ENCODE data around the gene CNN3. TPM values are rescaled to one million over a fixed set of nuclear protein-coding genes. Genes with fewer than 3 reads are reported as not detected.
A peak's percentile ranks its signal among the peaks of the same experiment; 100 is the strongest.
"Not testable (repeated sequence)": the region's sequence is repeated elsewhere in the genome, so short reads cannot be mapped to it uniquely, and the experiment has no call there.

The CNN3 gene
- total and polyA plus RNA-seq, 5 donors from 2014 or later: 1.00 to 8.7 (median 2.6) TPM

- H3K4me1 ChIP-seq (ENCODE audit: control insufficient read depth, insufficient read depth, low read length, poor library complexity, severe bottlenecking): no peaks in the 10 kb centered on the region
- no peaks in the 10 kb centered on the region for H3K9me3 ChIP-seq (ENCODE audit: control insufficient read depth in 2 of 2, low read length in 2 of 2)
- DNase-seq (no peak), ATAC-seq (ENCODE audit: low read depth in 2 of 2) (no peak)
- no peak overlapping the region for H3K27ac ChIP-seq (ENCODE audit: insufficient read depth, low read length, poor library complexity, severe bottlenecking)
- no peaks in the 10 kb centered on the region for H3K27me3 ChIP-seq (ENCODE audit: control insufficient read depth, insufficient read depth, low read length)
- no peak overlapping the region for H3K4me3 ChIP-seq (ENCODE audit: low read depth, low read length)
- Mint-ChIP-seq H3K27me3 (peaks cover 15% of the 10 kb centered on the region), H3K9me3 (peaks cover 0 to 2% (median 0%) of the 10 kb centered on the region in 7 donors), H3K4me3 (no peak overlapping the region), H3K36me3 (no peaks in the 10 kb centered on the region), H3K27ac (no peak overlapping the region), H3K4me1 (no peaks in the 10 kb centered on the region)
- H3K36me3 ChIP-seq (ENCODE audit: control insufficient read depth, insufficient read depth, low read length): no peaks in the 10 kb centered on the region
Measured at GRCh38 chr1:94947437-94947836, 20.5 kb upstream of the CNN3 start.

- DNase-seq: no peak
- no peaks in the 10 kb centered on the region for H3K36me3 ChIP-seq (ENCODE audit: control insufficient read depth, insufficient read depth, low read length)
- no peaks in the 10 kb centered on the region for H3K36me3 Mint-ChIP-seq
- no peak overlapping the region for H3K4me3 Mint-ChIP-seq
- H3K27me3 Mint-ChIP-seq: peaks cover 15% of the 10 kb centered on the region
- ATAC-seq (ENCODE audit: low read depth in 2 of 2): no peak
- H3K4me1 Mint-ChIP-seq: no peaks in the 10 kb centered on the region
- H3K9me3 ChIP-seq (ENCODE audit: control insufficient read depth in 2 of 2, low read length in 2 of 2): no peaks in the 10 kb centered on the region
- H3K27me3 ChIP-seq (ENCODE audit: control insufficient read depth, insufficient read depth, low read length): no peaks in the 10 kb centered on the region
- no peaks in the 10 kb centered on the region for H3K4me1 ChIP-seq (ENCODE audit: control insufficient read depth, insufficient read depth, low read length, poor library complexity, severe bottlenecking)
- H3K9me3 Mint-ChIP-seq: peaks cover 0 to 2% (median 0%) of the 10 kb centered on the region in 7 donors
- no peak overlapping the region for H3K4me3 ChIP-seq (ENCODE audit: low read depth, low read length)
- no peak overlapping the region for H3K27ac Mint-ChIP-seq
- H3K27ac ChIP-seq (ENCODE audit: insufficient read depth, low read length, poor library complexity, severe bottlenecking): no peak overlapping the region
Measured at GRCh38 chr1:94946886-94947285, 20.0 kb upstream of the CNN3 start.

- Mint-ChIP-seq H3K36me3 (peaks cover 4% of the 10 kb centered on the region), H3K4me1 (no peaks in the 10 kb centered on the region), H3K27me3 (peaks cover 30% of the 10 kb centered on the region), H3K9me3 (peaks cover 0 to 4% (median 0%) of the 10 kb centered on the region in 7 donors), H3K27ac (no peak overlapping the region), H3K4me3 (no peak overlapping the region)
- no peak overlapping the region for H3K4me3 ChIP-seq (ENCODE audit: low read depth, low read length)
- H3K4me1 ChIP-seq (ENCODE audit: control insufficient read depth, insufficient read depth, low read length, poor library complexity, severe bottlenecking): no peaks in the 10 kb centered on the region
- H3K9me3 ChIP-seq (ENCODE audit: control insufficient read depth in 2 of 2, low read length in 2 of 2): no peaks in the 10 kb centered on the region
- H3K36me3 ChIP-seq (ENCODE audit: control insufficient read depth, insufficient read depth, low read length): no peaks in the 10 kb centered on the region
- H3K27ac ChIP-seq (ENCODE audit: insufficient read depth, low read length, poor library complexity, severe bottlenecking): no peak overlapping the region
- ATAC-seq (ENCODE audit: low read depth in 2 of 2): no peak
- H3K27me3 ChIP-seq (ENCODE audit: control insufficient read depth, insufficient read depth, low read length): peaks cover 11% of the 10 kb centered on the region
- DNase-seq: no peak
Measured at GRCh38 chr1:94942171-94943128, 15.5 kb upstream of the CNN3 start.

GRCh38 chr1:94941480-94941879 lies 14.6 kb upstream of the CNN3 start:
- H3K9me3 ChIP-seq (ENCODE audit: control insufficient read depth in 2 of 2, low read length in 2 of 2); H3K4me3 Mint-ChIP-seq; H3K4me1 Mint-ChIP-seq; H3K27ac ChIP-seq (ENCODE audit: insufficient read depth, low read length, poor library complexity, severe bottlenecking); DNase-seq; H3K9me3 Mint-ChIP-seq; H3K4me1 ChIP-seq (ENCODE audit: control insufficient read depth, insufficient read depth, low read length, poor library complexity, severe bottlenecking); ATAC-seq (ENCODE audit: low read depth in 2 of 2); H3K36me3 ChIP-seq (ENCODE audit: control insufficient read depth, insufficient read depth, low read length); H3K36me3 Mint-ChIP-seq; H3K27ac Mint-ChIP-seq; H3K4me3 ChIP-seq (ENCODE audit: low read depth, low read length): not testable (repeated sequence)
- peaks cover 30% of the 10 kb centered on the region for H3K27me3 Mint-ChIP-seq
- peaks cover 11% of the 10 kb centered on the region for H3K27me3 ChIP-seq (ENCODE audit: control insufficient read depth, insufficient read depth, low read length)

GRCh38 chr1:94940738-94941137 lies 13.8 kb upstream of the CNN3 start:
- Histone ChIP-seq H3K27me3 (ENCODE audit: control insufficient read depth, insufficient read depth, low read length) (peaks cover 11% of the 10 kb centered on the region), H3K36me3 (ENCODE audit: control insufficient read depth, insufficient read depth, low read length) (no peaks in the 10 kb centered on the region), H3K4me3 (ENCODE audit: low read depth, low read length) (no peak overlapping the region), H3K27ac (ENCODE audit: insufficient read depth, low read length, poor library complexity, severe bottlenecking) (no peak overlapping the region), H3K4me1 (ENCODE audit: control insufficient read depth, insufficient read depth, low read length, poor library complexity, severe bottlenecking) (no peaks in the 10 kb centered on the region), H3K9me3 (ENCODE audit: control insufficient read depth in 2 of 2, low read length in 2 of 2) (no peaks in the 10 kb centered on the region)
- DNase-seq (no peak), ATAC-seq (ENCODE audit: low read depth in 2 of 2) (no peak)
- Mint-ChIP-seq H3K27ac (no peak overlapping the region), H3K27me3 (peaks cover 30% of the 10 kb centered on the region), H3K4me1 (peaks cover 0 to 3% (median 0%) of the 10 kb centered on the region in 4 donors), H3K9me3 (peaks cover 0 to 5% (median 0%) of the 10 kb centered on the region in 7 donors), H3K4me3 (no peak overlapping the region), H3K36me3 (peaks cover 4% of the 10 kb centered on the region)

GRCh38 chr1:94937820-94938219 lies 10.9 kb upstream of the CNN3 start:
- H3K4me3 ChIP-seq (ENCODE audit: low read depth, low read length): no peak overlapping the region
- peaks cover 4% of the 10 kb centered on the region for H3K36me3 Mint-ChIP-seq
- peaks cover 14% of the 10 kb centered on the region for H3K27me3 ChIP-seq (ENCODE audit: control insufficient read depth, insufficient read depth, low read length)
- no peak for ATAC-seq (ENCODE audit: low read depth in 2 of 2)
- peak overlapping the region in 1 of 3 donors; percentile 72 for H3K27ac Mint-ChIP-seq
- H3K27ac ChIP-seq (ENCODE audit: insufficient read depth, low read length, poor library complexity, severe bottlenecking): no peak overlapping the region
- DNase-seq: no peak
- H3K27me3 Mint-ChIP-seq: peaks cover 30% of the 10 kb centered on the region
- H3K4me1 Mint-ChIP-seq: peaks cover 0 to 6% (median 3%) of the 10 kb centered on the region in 4 donors
- H3K36me3 ChIP-seq (ENCODE audit: control insufficient read depth, insufficient read depth, low read length): no peaks in the 10 kb centered on the region
- no peaks in the 10 kb centered on the region for H3K4me1 ChIP-seq (ENCODE audit: control insufficient read depth, insufficient read depth, low read length, poor library complexity, severe bottlenecking)
- H3K9me3 ChIP-seq (ENCODE audit: control insufficient read depth in 2 of 2, low read length in 2 of 2): no peaks in the 10 kb centered on the region
- no peak overlapping the region for H3K4me3 Mint-ChIP-seq
- peaks cover 0 to 3% (median 0%) of the 10 kb centered on the region in 7 donors for H3K9me3 Mint-ChIP-seq

- peaks cover 14% of the 10 kb centered on the region for H3K27me3 ChIP-seq (ENCODE audit: control insufficient read depth, insufficient read depth, low read length)
- H3K9me3 ChIP-seq (ENCODE audit: control insufficient read depth in 2 of 2, low read length in 2 of 2): no peaks in the 10 kb centered on the region
- DNase-seq (no peak), ATAC-seq (ENCODE audit: low read depth in 2 of 2) (no peak)
- H3K4me3 Mint-ChIP-seq: no peak overlapping the region
- peaks cover 0 to 6% (median 3%) of the 10 kb centered on the region in 4 donors for H3K4me1 Mint-ChIP-seq
- no peak overlapping the region for H3K27ac Mint-ChIP-seq
- H3K9me3 Mint-ChIP-seq: peaks cover 0 to 3% (median 0%) of the 10 kb centered on the region in 7 donors
- H3K4me3 ChIP-seq (ENCODE audit: low read depth, low read length): no peak overlapping the region
- H3K36me3 ChIP-seq (ENCODE audit: control insufficient read depth, insufficient read depth, low read length): no peaks in the 10 kb centered on the region
- no peak overlapping the region for H3K27ac ChIP-seq (ENCODE audit: insufficient read depth, low read length, poor library complexity, severe bottlenecking)
- no peaks in the 10 kb centered on the region for H3K4me1 ChIP-seq (ENCODE audit: control insufficient read depth, insufficient read depth, low read length, poor library complexity, severe bottlenecking)
- peaks cover 4% of the 10 kb centered on the region for H3K36me3 Mint-ChIP-seq
- peaks cover 30% of the 10 kb centered on the region for H3K27me3 Mint-ChIP-seq
Measured at GRCh38 chr1:94936861-94937620, 10.1 kb upstream of the CNN3 start.

All from CD4-positive, CD25-positive, alpha-beta regulatory T cell (primary cell).